GM21423 (cell line): ENCODE measurements around the gene RGS17.
"Not testable (repeated sequence)": the region's sequence is repeated elsewhere in the genome, so short reads cannot be mapped to it uniquely, and the experiment has no call there.

Experiments
- ATAC-seq: cut with Tn5 transposase; IDR thresholded peaks from one replicate; pipeline ENCODE4 v1.9.1; 2021; ENCODE audit warnings: mild to moderate bottlenecking, moderate library complexity; ENCODE audit not compliant: unreplicated experiment

Gene RGS17

DNA sequence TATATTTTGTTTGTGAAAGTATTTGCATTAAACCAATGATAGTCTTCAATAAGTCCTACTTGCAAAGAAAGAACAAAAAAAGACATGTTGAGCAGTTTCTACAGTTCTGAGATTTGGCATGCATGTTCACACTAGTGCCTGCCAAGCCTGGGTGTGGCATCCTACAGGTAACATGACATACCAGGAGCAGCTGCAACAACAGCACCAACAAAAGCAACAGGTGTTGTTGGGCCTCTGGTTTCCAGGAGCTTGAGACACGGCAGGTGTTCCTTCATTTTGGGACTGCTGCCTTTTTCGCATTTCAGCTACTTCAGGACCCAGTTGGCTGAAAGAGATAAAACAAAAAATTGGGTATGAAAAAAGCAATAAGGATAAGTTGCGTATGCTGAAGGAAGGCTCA is 87.4 kb downstream of the RGS17 start:
- no peak for ATAC-seq

DNA sequence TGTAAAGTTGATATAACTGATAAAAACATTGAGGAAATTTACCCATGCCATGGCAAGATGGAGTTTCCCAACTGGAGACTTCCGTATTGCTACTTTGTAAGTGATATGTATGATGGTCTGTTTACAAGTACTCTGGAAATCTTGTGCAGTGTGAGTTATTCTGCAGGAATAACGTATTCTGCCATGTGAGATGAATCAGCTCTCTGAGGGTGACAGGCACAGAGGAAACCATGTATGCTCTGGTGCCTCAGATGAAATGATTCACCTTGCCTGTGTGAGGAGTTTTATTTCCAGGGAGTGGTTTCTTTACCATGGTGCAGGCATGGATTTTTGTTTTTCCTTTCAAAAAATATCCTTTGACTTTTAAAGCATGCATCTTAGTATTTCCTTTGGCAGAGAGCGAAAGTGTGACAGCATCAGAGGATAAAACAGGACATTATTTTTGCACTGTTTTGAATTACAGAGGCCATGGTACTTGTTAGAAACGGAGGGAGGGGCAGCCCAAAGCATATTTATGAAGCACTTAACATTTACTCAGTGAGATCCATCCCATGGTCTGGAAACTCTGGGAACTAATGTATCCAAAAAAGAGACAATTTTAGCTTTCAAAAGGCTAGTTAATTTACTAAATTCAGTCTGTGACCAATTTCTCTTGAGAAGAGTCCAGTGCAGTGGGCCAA is 92.6 kb downstream of the RGS17 start:
- ATAC-seq, result no peak

DNA sequence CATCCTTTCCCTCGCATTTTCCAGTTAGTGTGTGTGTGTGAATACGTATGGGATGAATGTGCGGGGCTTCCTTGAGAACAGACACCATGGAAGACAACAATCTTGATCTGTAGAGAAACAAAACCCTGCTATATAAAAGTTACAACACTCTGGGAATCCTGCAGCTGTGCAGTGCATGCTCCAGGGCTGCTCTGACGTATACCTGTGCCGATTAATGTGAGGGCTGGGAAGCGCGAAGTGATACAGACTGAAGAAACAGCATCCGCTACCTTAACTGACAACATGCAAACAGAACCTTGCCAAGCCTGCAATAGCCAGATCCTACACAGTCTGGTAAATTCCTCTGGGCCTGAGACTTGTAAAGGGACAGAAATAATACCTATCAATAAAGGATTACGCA is 96.9 kb downstream of the RGS17 start:
- no peak for ATAC-seq

DNA sequence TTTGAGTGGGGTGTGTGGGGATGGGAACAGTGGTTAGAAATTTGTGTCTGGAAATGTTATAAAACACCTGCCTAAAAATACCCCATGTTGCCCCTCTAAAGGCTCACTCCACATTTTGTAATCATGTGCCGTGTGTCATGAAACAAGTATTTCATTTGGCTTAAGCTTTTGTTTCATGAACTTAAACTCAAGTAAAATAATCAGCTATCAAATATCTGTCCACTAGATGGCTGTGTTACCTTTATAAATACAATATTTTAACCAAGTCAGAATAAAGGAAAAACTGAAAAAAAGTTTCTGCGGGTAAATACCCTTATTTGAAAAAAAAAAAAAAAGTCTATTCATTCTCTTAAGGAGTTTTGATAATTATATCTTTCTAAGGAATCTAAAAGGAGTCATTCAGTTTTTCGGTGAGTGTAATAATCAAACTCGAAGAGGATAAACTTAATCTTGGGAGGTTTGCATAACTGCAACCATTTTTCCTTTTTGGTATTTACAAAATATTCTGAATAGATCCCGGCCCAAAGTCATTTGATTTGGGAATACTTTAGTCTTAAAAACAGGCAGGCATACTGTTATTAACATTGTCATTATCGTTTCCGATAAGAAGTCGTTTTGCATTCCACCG is 98.7 kb downstream of the RGS17 start:
- ATAC-seq, result no peak

DNA sequence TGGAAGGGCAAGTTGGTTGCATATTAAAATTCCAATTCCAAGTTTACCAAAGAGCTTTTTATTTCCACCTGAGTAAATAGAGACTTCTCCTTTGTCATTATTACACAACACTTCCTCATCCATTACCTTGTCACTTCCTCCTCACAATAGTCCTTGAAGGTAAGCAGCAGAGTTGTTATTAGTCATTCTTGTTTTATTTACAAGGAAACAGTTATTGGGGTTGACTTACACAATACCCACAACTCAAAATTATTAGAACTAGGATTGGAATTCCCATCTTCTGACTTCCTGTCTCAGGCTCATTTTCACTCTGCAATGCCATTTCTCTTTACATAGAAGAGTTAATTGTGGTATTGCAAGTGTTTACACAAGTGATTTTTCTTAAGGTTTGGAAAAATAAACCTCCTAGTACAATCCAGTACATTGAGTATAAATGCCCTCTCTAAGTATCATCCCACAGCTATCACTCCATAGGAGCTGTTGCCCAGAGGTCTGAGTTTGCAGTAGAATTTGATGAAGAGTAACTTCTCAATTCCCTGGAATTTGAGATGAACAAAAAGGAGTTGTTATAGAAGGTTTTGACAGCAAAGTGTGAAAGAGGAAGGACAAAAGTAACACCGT is 99.6 kb downstream of the RGS17 start:
- no peak for ATAC-seq

DNA sequence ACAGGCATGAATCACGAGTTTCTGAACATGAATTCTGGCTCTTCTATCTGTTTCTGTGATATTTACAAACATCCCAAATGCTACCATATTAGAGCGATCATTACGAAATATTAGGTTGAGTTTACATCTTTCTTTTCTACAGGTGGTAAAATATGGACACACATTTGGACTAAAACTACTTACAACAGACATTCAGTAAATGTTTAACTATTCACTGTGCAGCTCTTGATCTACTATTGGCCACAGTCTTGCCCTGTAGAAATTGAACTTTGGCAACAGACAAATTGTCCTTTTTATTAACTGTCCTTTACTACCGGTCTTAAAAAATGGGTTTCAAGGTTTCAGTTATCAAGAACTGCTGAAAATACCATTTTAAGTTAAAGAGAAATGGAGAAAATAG is 102.1 kb downstream of the RGS17 start:
- no peak for ATAC-seq

DNA sequence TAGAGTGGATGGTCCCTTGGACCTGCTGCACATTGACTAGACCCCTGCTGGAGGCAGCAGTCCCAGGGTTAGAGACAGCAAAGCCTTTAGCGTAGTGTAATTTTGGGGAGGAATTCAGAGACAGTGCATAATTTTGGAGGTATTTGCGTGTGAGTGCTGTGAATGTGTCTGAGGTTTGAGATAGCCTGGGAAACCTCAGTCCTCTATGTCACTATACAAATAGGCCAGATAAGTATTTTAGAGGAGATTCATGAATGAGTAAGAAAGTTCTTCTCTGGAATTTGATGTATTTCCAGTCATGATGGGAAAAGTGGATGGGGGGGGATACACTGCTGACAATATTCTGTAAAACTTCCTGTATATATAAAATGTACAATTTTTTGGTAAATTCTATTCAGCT is 102.8 kb downstream of the RGS17 start:
- no peak for ATAC-seq

DNA sequence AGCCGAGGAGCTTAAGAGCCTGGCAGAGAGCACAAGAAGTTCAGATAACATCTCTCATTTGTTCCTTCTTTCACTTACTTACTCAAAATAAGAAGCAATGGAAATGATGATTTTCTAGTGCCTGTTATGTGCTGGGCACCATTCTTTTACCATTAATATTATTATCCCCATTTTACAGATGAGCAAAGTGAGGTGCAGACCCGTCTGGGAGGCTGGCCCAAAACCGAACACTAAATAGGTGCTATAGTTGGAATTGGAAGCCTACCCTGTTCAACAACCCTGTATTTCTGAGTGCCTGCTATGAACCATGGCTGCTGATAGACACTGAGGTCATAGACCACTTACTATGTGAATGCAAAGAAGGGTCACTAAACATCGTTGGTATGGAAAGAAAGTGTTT is 103.6 kb downstream of the RGS17 start:
- no peak for ATAC-seq

DNA sequence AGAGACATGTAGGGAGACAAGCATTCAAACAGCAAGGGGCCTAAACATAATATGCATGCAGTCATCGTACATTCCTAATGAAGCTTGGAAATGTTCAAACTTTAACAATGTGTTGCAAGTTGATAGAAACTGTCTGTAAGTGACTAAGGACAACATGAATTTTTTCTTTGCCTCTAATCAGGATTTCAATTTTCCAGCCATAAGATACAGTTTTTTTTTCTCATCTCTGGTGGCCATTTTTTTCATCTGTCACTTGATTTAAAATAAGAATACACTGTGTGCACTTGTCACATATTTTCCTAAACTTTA is 106.4 kb downstream of the RGS17 start:
- ATAC-seq, result no peak

DNA sequence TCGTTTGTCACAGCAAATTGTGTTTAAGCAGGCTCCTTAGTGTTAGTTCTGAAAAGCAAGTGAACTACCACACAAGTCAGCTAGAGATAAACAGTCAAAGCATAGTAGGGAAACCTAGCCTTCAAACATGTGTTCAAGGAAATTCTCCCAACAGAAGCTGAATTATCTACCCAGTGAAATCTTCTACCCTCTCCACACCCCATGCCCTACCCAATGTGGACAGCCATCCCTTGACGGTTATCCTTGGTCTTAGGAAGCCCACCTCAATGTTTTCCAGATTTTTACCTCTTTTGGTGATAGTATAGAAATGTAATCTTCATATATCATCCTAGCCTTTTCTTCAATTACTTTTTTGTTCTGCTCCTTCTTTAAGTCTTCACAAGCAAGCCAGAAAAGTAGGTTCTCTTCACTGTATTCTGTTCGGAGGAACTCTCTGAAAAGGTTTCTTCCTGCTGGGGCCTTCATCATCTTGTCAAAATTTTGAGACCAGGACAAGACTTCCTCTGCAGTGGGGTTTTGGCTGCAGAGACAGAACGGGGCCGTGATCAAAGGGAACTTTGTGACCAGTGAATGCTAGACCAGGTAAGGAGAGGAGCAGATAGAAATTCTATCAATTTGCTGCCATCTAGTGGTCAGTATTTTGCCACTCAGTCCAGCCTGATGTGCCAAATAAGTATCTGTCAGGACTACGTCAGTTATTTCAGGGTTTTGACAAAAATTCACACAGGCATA is 106.9 kb downstream of the RGS17 start:
- ATAC-seq, result peak; percentile 99

DNA sequence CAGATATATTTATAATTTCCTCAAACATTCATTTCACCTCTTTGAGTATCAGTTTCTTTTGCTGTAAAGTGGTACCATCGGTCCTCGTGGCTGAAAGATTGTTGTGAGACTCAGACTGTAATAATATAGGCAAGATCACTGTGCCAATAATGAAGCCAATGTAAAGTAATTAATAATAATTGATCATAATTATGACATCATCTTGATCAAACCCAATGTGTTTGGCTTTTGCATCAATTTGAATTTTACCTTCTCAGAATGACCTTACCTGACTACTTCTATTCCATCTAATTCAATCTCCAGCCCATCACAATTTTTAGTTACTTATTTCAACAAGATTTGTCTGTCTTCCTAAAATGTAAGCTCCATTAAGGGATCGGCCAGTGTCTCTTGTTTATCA is 112.7 kb downstream of the RGS17 start:
- ATAC-seq, result no peak

DNA sequence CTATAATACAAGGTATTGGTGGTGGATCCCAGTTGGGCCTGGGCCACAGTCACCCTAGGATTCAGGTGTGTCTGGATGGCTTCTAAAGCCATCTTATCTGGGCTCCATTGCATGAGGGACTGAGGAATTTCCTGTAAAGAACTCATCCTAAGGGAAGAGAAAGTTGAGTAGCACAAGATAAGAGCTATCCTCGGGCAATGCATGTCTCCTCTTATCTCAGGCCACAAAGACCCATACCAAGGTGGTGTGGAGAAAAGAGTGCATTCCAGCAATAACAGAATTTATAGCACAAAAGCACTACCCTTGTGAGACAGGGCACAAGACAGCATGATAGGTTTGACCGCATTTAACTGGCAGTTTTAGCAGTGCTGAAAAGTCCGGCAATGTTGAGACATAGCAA is 114.2 kb downstream of the RGS17 start:
- ATAC-seq, result no peak

DNA sequence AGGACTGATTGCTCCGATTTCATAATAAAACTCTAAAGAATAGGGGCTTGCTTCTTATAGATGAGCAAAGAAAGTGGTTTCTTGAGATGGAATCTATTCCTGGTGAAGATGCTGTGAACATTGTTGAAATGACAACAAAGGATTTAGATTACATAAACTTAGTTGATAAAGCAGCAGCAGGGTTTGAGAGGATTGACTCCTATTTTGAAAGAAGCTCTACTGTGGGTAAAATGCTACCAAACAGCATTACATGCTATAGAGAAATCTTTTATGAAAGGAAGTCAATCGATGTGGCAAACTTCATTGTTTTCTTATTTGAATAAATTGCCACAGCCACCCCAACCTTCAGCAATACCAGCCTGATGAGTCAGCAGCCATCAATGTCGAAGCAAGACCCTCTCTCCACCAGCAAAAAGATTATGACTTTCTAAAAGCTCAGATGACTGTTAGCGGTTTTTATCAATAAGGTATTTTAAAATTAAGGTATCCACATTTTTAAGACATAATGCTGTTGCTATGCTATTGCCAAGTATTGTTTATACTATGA is 115.9 kb downstream of the RGS17 start:
- ATAC-seq, result no peak

DNA sequence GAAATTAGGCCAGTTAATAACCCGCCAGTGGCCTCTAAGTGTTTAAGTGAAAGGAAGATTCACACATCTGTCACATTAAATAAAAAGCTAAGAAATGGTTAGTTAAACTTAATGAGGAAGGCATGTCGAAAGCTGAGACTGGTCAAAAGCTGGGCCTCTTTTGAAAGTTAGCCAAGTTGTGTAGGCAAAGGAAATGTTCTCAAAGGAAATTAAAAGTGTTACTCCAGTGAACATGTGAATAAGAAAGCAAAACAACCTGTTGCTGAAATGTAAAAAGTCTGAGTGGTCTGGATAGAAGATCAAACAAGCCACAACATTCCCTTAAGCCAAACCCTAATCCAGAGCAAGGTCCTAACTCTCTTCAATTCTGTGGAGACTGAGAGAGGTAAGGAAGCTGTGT is 117.6 kb downstream of the RGS17 start:
- no peak for ATAC-seq

DNA sequence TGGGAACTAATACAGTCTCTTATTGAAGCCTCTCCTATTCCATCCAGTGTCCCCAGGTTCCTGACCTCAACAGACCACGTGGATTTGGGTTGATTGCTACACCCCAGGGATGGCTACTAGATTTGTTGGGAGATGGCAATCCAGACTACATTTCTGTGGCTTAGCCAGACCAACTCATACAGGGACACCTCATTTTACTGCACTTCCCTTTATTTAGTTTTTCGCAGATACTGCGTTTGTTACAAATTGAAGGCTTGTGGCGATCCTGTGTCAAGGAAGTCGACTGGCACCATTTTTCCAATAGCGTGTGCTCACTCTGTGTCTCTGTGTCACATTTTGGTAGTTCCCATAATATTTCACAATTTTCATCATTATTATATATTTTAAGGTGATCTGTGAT is 118.2 kb downstream of the RGS17 start:
- no peak for ATAC-seq

DNA sequence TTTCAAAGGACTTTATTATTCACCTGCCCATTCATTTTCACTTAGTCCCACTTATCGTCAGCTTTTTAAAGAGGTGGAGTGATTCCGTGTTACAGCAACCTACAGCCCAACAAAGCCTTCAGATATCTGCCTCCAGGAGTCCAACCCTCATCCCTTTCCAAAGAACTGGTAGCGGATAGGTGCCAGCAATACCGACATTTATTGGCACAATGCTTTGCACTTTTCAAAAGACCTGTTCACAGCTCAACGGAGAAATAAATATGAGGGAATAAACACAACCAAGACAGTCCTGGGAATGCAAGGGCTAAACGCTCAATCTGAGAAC is 127.8 kb downstream of the RGS17 start:
- no peak for ATAC-seq

DNA sequence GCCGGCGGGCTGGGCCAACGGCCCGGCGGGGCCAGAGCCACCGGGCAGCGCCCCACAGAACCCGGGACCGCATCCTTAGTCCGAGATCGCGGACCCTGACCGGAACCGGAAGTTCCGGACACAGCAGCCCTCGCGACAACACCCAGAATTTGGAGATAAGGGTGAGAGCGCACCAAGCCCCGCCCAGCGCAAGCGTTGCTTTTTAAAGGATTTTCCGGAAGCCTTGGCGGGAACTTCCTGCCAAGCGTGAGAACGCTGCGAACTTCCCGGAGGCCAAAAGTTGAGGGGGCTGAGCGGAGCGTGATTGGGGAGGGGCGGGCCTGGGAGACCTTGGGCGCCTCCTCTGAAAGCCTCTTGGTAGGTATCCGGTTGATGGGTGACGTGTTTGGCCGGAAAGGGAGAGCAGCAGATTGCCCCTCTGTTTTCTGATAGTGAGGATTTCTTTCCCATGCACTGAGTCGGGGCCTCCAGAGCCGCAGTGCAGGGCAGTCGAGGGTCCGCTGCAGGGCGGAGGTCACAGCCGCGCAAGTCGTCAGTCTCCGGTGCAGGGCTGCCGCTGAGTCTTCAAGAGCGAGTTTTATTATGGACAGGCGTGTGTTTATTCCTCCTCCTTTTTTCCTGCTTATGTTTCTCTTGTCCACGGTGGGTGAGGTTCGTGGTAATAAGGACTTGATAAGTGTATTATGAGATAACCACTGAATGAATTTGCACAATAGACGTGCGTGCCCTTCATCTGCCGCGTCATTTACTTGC is 128.3 kb downstream of the RGS17 start, which contains the start of gene MTRF1L:
TSS of gene MTRF1L (minus strand) at position 97 of the 753 bp plus-strand sequence. CDS start at position 73, 24 bp downstream.
- peak; percentile 92 for ATAC-seq

DNA sequence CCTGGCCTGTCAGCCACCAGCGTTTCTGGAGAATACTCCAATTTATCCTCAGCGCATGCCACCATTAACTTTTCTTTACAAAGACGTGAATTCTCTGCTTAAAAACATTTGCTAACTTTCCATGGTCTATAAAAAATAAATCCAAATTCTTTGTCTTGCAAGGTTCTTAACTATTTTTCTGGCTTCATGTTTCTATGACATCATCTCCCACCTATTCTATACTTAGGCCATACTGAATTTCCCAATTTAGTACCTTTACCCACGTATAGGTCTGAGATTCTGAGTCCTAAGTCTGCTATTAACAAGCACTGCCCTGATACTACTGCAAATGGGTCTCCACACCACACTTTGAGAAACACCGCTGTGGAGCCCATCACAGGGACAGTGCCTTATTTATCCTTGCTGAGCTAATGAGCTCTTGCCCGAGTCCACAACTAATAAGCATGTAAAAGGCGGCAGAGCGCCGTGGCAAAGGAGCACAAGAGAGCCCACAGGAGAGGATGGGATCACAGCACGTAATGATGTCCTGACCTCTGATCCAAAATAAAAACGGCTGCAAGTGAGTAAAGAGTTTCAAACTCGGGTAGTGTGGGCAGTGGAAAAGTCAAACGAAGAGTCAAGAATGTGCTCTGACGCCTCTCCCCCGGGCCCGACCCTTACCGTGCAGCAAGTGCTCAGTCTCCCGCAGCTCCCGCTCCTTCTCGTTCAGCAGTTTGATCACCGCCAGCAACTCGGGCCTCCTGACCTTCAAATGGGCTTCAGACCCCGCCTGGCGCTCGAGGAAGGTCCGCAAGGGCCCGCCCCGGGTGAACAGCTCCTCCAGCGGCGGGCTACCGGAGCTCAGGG is 129.1 kb downstream of the RGS17 start:
- peak; percentile 24 for ATAC-seq

DNA sequence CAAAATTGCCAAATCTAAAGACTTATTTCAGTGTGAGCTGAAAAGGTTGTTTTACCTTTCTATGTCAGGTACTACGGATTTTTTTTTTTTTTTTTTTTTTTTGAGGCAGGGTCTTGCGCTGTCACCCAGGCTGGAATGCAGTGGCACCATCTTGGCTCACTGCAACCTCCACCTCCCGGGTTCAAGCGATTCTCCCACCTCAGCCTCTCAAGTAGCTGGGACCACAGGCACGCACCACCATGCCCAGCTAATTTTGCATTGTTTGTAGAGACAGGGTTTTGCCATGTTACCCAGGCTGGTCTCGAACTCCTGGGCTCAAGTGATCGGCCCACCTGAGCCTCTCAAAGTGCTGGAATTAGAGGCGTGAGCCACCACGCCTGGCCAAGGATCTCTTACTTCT is 130.3 kb downstream of the RGS17 start:
- ATAC-seq, result not testable (repeated sequence)

DNA sequence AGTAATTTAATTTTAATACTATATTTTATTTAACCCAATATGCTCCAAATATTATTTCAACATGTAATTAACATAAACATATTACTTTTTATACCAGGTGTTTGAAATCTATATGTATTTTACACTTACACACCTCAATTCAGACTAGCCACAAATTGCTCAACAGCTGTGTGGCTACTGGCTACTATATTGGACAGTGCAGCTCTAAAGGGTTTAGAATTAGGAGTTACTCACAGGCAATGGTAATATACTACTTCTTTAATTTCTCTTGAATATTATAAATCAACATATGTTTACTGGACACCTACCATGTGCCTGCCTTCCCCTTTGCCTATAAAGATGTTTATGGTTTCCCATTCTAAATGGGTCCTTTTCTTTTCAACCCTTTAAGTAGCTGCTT is 130.8 kb downstream of the RGS17 start:
- no peak for ATAC-seq
